Lower leg skin (tissue), 4 donors: ENCODE data around the gene MYO3B. TPM values are rescaled to one million over a fixed set of nuclear protein-coding genes. Genes with fewer than 3 reads are reported as not detected.
"Not testable (repeated sequence)": the region's sequence is repeated elsewhere in the genome, so short reads cannot be mapped to it uniquely, and the experiment has no call there.

ENCODE experiments used
- DNase-seq, 2 donors: peaks; one replicate each; pipeline ENCODE4 v3.0.0-alpha.2; 2019; ENCODE audit warnings: low spot score in 2 of 2
- H3K4me3 ChIP-seq: fragments of 200-600 bp; sonication (generic); 2 replicates; pipeline ENCODE4 v1.5.1; 2017; ENCODE audit warnings: mild to moderate bottlenecking, low read depth; ENCODE audit not compliant: poor library complexity, severe bottlenecking
- POLR2A ChIP-seq, 2 donors: fragments of 450-650 bp; IDR thresholded peaks; one replicate each; pipeline ENCODE4 v1.6.1; 2016 to 2017; ENCODE audit warnings: antibody characterized with exemption in 2 of 2, mild to moderate bottlenecking in 1 of 2, moderate library complexity in 1 of 2
- WGBS, 2 donors: methylation state at CpG; one replicate each; pipeline ENCODE4 v1.1.5; 2018; 5-methylcytosine and 5-hydroxymethylcytosine counted together
- intact Hi-C: fragments of 100-400 bp; cut with DNase I; formaldehyde crosslinking; loops from one replicate; pipeline ENCODE4 v1.15.0; 2023; ENCODE audit warnings: low total_unique reads
- total RNA-seq, 4 donors: library from RNA; depleted of rRNA; stranded (reverse); fragments of >200 nt; gene quantifications; one replicate each; pipeline ENCODE4 v1.1.0, GENCODE V29; 2016
- TF ChIP-seq, protein P1 (sequence below), 3 donors: fragments of 450-650 bp; IDR thresholded peaks; one replicate each; pipeline ENCODE4 v1.5.1; 2016; ENCODE audit warnings: antibody characterized with exemption in 3 of 3, mild to moderate bottlenecking in 3 of 3, moderate library complexity in 2 of 3

MYO3B gene
- total RNA-seq, 4 donors from 2014 or later: 0.17 to 0.81 (median 0.66) TPM

DNA sequence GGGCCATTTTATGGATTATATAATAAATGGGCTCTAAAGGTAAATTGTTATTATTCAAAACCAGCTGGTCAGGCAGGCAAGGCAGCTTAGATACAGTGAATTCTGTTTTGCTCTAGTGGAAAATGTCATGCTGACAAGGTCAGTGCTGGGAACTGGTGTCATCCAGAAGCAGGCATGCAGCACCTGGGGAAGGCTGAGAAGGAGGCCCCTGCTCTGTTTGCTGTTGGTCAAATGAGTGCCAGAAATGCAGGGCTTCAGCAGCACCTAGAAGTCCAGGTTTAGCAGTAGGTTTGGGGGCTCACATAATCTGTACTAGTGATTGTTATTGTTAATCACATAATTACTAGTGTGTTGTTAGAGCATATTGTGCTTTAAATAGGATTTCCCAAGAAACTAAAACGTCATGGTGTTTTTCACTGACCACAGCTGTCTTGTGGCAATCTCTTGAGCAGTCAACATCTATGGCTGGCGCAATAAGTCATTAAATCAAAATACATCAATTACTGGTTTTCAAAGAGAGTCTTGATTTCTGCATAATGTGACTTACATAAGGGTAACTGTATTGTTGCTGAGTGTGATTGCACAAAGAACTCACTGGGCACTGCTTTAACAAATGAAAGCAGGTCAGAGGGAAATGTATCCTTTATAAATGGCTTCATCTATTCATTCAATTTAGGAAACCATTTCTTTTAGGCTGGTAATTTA is 99.1 kb downstream of the MYO3B start:
- intact Hi-C loops: no loop called here
- DNase-seq: no peak
- H3K4me3 ChIP-seq: no peak overlapping the region
- no peak for TF ChIP-seq POLR2A (IDR thresholded peaks at IDR 0.05)
- TF ChIP-seq, protein P1, sequence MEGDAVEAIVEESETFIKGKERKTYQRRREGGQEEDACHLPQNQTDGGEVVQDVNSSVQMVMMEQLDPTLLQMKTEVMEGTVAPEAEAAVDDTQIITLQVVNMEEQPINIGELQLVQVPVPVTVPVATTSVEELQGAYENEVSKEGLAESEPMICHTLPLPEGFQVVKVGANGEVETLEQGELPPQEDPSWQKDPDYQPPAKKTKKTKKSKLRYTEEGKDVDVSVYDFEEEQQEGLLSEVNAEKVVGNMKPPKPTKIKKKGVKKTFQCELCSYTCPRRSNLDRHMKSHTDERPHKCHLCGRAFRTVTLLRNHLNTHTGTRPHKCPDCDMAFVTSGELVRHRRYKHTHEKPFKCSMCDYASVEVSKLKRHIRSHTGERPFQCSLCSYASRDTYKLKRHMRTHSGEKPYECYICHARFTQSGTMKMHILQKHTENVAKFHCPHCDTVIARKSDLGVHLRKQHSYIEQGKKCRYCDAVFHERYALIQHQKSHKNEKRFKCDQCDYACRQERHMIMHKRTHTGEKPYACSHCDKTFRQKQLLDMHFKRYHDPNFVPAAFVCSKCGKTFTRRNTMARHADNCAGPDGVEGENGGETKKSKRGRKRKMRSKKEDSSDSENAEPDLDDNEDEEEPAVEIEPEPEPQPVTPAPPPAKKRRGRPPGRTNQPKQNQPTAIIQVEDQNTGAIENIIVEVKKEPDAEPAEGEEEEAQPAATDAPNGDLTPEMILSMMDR (IDR thresholded peaks at IDR 0.05): no peak
- 67 to 75% methylated on average over 2 of the region's 2 CpGs for WGBS, 2 donors

DNA sequence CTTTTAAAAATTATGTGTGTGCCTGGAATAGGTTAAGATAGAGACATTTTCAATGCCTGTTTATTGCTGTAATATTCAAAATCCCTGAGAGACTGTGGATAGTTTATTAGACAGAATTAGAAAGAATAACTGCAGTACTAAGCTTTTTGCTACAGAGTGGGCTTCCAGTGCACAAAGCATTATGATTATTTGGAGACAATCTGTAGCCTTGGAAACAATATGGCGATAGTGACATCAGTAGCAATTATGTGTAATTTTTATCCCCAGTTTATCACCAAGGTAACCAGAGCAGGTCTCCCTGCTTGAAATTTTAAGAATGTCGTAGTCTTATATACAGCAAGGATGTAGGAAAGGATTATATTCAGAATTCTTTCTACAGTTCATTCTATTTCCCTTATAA is 100.0 kb downstream of the MYO3B start:
- H3K4me3 ChIP-seq: no peak overlapping the region
- WGBS, 2 donors: 78 to 88% methylated on average over 2 of the region's 2 CpGs
- TF ChIP-seq, protein P1 (IDR thresholded peaks at IDR 0.05): no peak
- TF ChIP-seq POLR2A (IDR thresholded peaks at IDR 0.05): no peak
- intact Hi-C loops: no loop called here
- no peak for DNase-seq

DNA sequence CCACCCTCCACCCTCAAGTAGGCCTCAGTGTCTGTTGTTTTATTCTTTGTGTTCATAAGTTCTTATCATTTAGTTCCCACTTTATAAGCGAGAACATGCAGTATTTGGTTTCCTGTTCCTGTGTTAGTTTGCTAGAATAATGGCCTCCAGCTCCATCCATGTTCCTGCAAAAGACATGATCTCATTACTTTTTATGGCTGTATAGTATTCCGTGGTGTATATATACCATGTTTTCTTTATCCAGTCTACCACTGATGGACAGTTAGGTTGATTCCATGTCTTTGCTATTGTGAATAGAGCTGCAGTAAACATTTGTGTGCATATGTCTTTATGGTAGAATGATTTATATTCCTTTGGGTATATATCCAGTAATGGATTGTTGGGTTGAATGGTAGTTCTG is 101.7 kb downstream of the MYO3B start:
- H3K4me3 ChIP-seq, intact Hi-C loops, DNase-seq: not testable (repeated sequence)
- 66 to 73% methylated on average over 2 of the region's 2 CpGs for WGBS, 2 donors

DNA sequence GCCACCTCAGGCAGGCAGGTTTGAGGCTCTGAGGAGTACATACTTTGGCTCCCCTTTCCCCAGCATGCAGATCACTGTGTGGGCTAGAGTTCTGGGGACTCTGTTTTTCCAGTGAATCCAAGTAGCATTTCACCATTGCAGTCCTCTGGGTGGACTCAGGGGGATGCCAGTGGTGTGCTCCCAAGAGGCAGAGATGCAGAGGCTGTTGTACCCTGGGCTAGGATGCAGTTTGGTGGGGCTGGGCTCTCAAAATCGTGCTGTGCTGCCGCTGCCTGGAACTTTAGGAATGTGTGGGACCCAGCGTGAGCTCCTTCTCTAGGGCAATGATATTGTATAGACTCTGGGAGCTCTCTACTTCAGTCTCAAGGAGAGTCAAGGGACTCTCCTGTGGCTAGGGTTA is 104.9 kb downstream of the MYO3B start:
- no peak for DNase-seq
- TF ChIP-seq, protein P1 (IDR thresholded peaks at IDR 0.05): no peak
- no peak for TF ChIP-seq POLR2A (IDR thresholded peaks at IDR 0.05)
- intact Hi-C loops: no loop called here
- 50% methylated on average over 3 of the region's 3 CpGs for WGBS, 2 donors
- H3K4me3 ChIP-seq: no peak overlapping the region

DNA sequence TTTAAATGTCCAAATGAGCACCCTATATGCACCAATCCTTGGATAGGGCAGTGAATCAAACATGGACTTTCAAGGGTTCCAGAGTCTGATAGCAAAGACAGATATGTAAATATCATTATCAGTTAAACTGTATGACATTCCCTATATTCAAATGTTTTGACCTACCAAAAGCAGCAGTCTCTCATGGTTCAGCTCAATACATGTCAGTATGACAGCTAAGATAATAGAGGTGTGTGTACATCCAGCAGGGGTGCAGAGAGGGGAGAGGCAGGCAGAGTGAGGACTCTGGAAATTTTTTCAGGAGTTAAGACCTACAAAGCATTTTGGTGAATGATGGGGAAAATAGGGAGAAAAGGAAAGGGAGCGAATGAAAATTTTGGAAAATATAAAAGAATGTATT is 106.3 kb downstream of the MYO3B start:
- no peak for TF ChIP-seq POLR2A (IDR thresholded peaks at IDR 0.05)
- TF ChIP-seq, protein P1 (IDR thresholded peaks at IDR 0.05): no peak
- DNase-seq: no peak
- H3K4me3 ChIP-seq: no peak overlapping the region
- WGBS, 2 donors: 93 to 98% methylated on average over 1 of the region's 1 CpG
- intact Hi-C loops: no loop called here

DNA sequence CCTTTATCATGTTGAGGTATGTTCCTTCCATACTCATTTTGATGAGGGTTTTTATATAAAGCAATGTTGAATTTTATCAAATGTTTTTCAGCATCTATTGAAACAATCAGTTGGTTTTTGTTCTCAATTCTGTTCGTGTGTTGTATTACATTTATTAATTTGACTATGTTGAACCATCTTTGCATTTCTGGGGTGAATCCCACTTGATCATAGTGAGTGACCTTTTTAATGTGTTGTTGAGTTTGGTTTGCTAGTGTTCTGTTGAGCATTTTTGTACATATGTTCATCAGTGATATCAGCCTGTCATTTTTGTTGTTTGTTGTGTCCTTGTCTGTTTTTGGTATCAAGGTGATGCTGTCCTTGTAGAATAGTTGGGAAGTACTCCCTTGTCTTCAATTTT is 110.9 kb downstream of the MYO3B start:
- no peak overlapping the region for H3K4me3 ChIP-seq
- DNase-seq: no peak
- intact Hi-C loops: no loop called here
- 83% methylated on average over 1 of the region's 1 CpG for WGBS, 2 donors
- TF ChIP-seq, protein P1 (IDR thresholded peaks at IDR 0.05): no peak
- TF ChIP-seq POLR2A (IDR thresholded peaks at IDR 0.05): no peak
